HepG2 (cell line): ENCODE data around the gene LLGL2. TPM values are rescaled to one million over a fixed set of nuclear protein-coding genes. Genes with fewer than 3 reads are reported as not detected.
A peak's percentile ranks its signal among the peaks of the same experiment; 100 is the strongest.

Experiments
- BRD4 ChIP-seq: sonication (generic); formaldehyde crosslinking; IDR thresholded peaks from 2 replicates; pipeline ENCODE4 v1.4.0; 2020; ENCODE audit warnings: missing genetic modification reagents
- CHD2 ChIP-seq: IDR thresholded peaks from 2 replicates; pipeline ENCODE4 v1.6.1; 2011; ENCODE audit warnings: low read depth, low read length, improper control_type of control experiment
- MED13 ChIP-seq: sonication (generic); formaldehyde crosslinking; IDR thresholded peaks from 2 replicates; pipeline ENCODE4 v1.5.0; 2020; ENCODE audit warnings: missing genetic modification reagents
- MTA3 ChIP-seq: sonication (generic); formaldehyde crosslinking; IDR thresholded peaks from 2 replicates; pipeline ENCODE4 v1.4.0; 2020; ENCODE audit warnings: missing genetic modification reagents
- MTF2 ChIP-seq: sonication (generic); formaldehyde crosslinking; IDR thresholded peaks from 2 replicates; pipeline ENCODE4 v1.5.0; 2020; ENCODE audit warnings: missing genetic modification reagents, borderline replicate concordance
- MXD1 ChIP-seq: sonication (generic); formaldehyde crosslinking; IDR thresholded peaks from 2 replicates; pipeline ENCODE4 v1.4.0; 2020; ENCODE audit warnings: mild to moderate bottlenecking, missing genetic modification reagents
- ONECUT2 ChIP-seq: sonication (generic); formaldehyde crosslinking; IDR thresholded peaks from 2 replicates; pipeline ENCODE4 v1.4.0; 2020; ENCODE audit warnings: missing genetic modification reagents
- PLRG1 ChIP-seq: fragments of 450-650 bp; conservative IDR thresholded peaks from 2 replicates; pipeline ENCODE4 v1.6.1; 2016
- POLR2AphosphoS5 ChIP-seq: IDR thresholded peaks from 2 replicates; pipeline ENCODE4 v1.6.1; 2012; ENCODE audit warnings: low read depth, low read length
- PRDM4 ChIP-seq: sonication (generic); formaldehyde crosslinking; IDR thresholded peaks from 2 replicates; pipeline ENCODE4 v1.9.0; 2021; ENCODE audit warnings: missing genetic modification reagents, borderline replicate concordance
- RFX3 ChIP-seq: IDR thresholded peaks from 2 replicates; pipeline ENCODE4 v1.6.1; 2016; ENCODE audit warnings: missing biosample characterization, missing genetic modification reagents
- ZBTB4 ChIP-seq: sonication (generic); formaldehyde crosslinking; IDR thresholded peaks from 2 replicates; pipeline ENCODE4 v1.4.0; 2020; ENCODE audit warnings: missing genetic modification reagents, mild to moderate bottlenecking, borderline replicate concordance
- ZNF747 ChIP-seq: sonication (generic); formaldehyde crosslinking; IDR thresholded peaks from 2 replicates; pipeline ENCODE4 v1.8.1; 2023; ENCODE audit warnings: missing genetic modification reagents, mild to moderate bottlenecking, borderline replicate concordance
- ZXDC ChIP-seq: sonication (generic); formaldehyde crosslinking; IDR thresholded peaks from 2 replicates; pipeline ENCODE4 v1.5.0; 2020; ENCODE audit warnings: mild to moderate bottlenecking, missing genetic modification reagents
- polyA plus RNA-seq, 8 experiments: library from polyadenylated mRNA; depleted of rRNA in 3 of 8; stranded (reverse) in 7 of 8; unstranded in 1 of 8; fragments of >200 nt; fragmentation: Illumina TruSeq in 4 of 8; extraction: Trizol in 4 of 8; gene quantifications; 2 replicates each; pipeline versions ENCODE4 v1.2.1 to v1.2.3, GENCODE V29; 2011 to 2016; ENCODE audit warnings: low read depth in 4 of 8, missing spikeins in 1 of 8, mixed read lengths in 1 of 8; ENCODE audit not compliant: insufficient read depth in 1 of 8
- total RNA-seq, 5 experiments: library from RNA; depleted of rRNA; stranded (reverse); fragments of >200 nt; fragmentation: Illumina TruSeq; extraction: Trizol; gene quantifications; 2 replicates each; pipeline ENCODE4 v1.2.3, GENCODE V29; 2016; ENCODE audit warnings: low read depth in 1 of 5
- TF ChIP-seq, protein P1 (sequence below): sonication (generic); formaldehyde crosslinking; conservative IDR thresholded peaks from 2 replicates; pipeline ENCODE4 v1.5.0; 2020; ENCODE audit warnings: missing genetic modification reagents
- TF ChIP-seq, protein P2 (sequence below): sonication (generic); formaldehyde crosslinking; IDR thresholded peaks from 2 replicates; pipeline ENCODE4 v1.5.0; 2020; ENCODE audit warnings: missing genetic modification reagents, mild to moderate bottlenecking, borderline replicate concordance

Gene LLGL2
- total and polyA plus RNA-seq, 2 of the 13 experiments (the other 11 are each of a cell fraction or from before 2014, with no cell fraction given): 83.0 to 86.7 TPM

- TF ChIP-seq MTA3 (CRISPR knock-in tag) (no peak), ZNF747 (CRISPR knock-in tag) (no peak), ZXDC (CRISPR knock-in tag) (no peak), ZBTB4 (CRISPR knock-in tag) (0 out of 2 replicates have a peak, but pooled peaks have one; percentile 23), PRDM4 (CRISPR knock-in tag) (no peak), CHD2 (no peak), BRD4 (CRISPR knock-in tag) (no peak), ONECUT2 (CRISPR knock-in tag) (no peak), PLRG1 (no peak), MTF2 (CRISPR knock-in tag) (no peak), MED13 (no peak), POLR2AphosphoS5 (no peak), RFX3 (CRISPR knock-in tag) (no peak), MXD1 (CRISPR knock-in tag) (no peak)
- TF ChIP-seq, protein P1, sequence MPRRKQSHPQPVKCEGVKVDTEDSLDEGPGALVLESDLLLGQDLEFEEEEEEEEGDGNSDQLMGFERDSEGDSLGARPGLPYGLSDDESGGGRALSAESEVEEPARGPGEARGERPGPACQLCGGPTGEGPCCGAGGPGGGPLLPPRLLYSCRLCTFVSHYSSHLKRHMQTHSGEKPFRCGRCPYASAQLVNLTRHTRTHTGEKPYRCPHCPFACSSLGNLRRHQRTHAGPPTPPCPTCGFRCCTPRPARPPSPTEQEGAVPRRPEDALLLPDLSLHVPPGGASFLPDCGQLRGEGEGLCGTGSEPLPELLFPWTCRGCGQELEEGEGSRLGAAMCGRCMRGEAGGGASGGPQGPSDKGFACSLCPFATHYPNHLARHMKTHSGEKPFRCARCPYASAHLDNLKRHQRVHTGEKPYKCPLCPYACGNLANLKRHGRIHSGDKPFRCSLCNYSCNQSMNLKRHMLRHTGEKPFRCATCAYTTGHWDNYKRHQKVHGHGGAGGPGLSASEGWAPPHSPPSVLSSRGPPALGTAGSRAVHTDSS: no peak
- TF ChIP-seq, protein P2, sequence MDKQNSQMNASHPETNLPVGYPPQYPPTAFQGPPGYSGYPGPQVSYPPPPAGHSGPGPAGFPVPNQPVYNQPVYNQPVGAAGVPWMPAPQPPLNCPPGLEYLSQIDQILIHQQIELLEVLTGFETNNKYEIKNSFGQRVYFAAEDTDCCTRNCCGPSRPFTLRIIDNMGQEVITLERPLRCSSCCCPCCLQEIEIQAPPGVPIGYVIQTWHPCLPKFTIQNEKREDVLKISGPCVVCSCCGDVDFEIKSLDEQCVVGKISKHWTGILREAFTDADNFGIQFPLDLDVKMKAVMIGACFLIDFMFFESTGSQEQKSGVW (CRISPR knock-in tag): no peak
Measured at GRCh38 chr17:75552425-75553294, 27.2 kb downstream of the LLGL2 start (continued).
